Activated T-cell treated with anti-CD3 and anti-CD28 coated beads, Interleukin-2, amount 50 U/mL, for 72 hours (primary cell): ENCODE measurements around the gene CCN5. TPM values are rescaled to one million over a fixed set of nuclear protein-coding genes. Genes with fewer than 3 reads are reported as not detected.

Experiments used
- ATAC-seq, 2 donors: fragments of 150-1000 bp; cut with Tn5 transposase; replicated peaks in 1 of 2; 2 replicates each; pipeline ENCODE4 v1.10.0; 2021; ENCODE audit warnings: moderate library complexity in 2 of 2, mild to moderate bottlenecking in 1 of 2
- DNase-seq, 2 donors: peaks; one replicate each; pipeline ENCODE4 v3.0.0; 2021 to 2022; ENCODE audit warnings: mixed read lengths in 1 of 2
- H3K27ac Mint-ChIP-seq: one replicate; pipeline ENCODE4 v1.8.0; 2022; ENCODE audit warnings: mild to moderate bottlenecking, moderate library complexity, mixed read lengths
- H3K27me3 Mint-ChIP-seq: one replicate; pipeline ENCODE4 v1.8.0; 2022; ENCODE audit warnings: low read depth, mixed read lengths
- H3K36me3 Mint-ChIP-seq, 2 donors: one replicate each; pipeline ENCODE4 v1.8.0; 2022; ENCODE audit warnings: mixed read lengths in 2 of 2, mild to moderate bottlenecking in 1 of 2; ENCODE audit not compliant: insufficient read depth in 2 of 2
- H3K4me1 Mint-ChIP-seq: one replicate; pipeline ENCODE4 v1.8.0; 2022; ENCODE audit warnings: low read depth, mixed read lengths
- H3K4me3 Mint-ChIP-seq, 2 donors: one replicate each; pipeline ENCODE4 v1.8.0; 2022; ENCODE audit warnings: mild to moderate bottlenecking in 2 of 2, mixed read lengths in 2 of 2, moderate library complexity in 2 of 2
- H3K9me3 Mint-ChIP-seq, 2 donors: one replicate each; pipeline ENCODE4 v1.8.0; 2022; ENCODE audit warnings: mixed read lengths in 2 of 2
- total RNA-seq, 2 donors: library from RNA; stranded (reverse); gene quantifications; one replicate each; pipeline ENCODE4 v1.2.3, GENCODE V29; 2022

CCN5 gene
- total RNA-seq, 2 donors from 2014 or later: not detected

- no peak overlapping the region for H3K4me3 Mint-ChIP-seq
- H3K27me3 Mint-ChIP-seq: no peaks in the 10 kb centered on the region
- no peaks in the 10 kb centered on the region for H3K36me3 Mint-ChIP-seq
These were observed 968 bp upstream of the CCN5 start for GRCh38 chr20:44714102-44714700.

GRCh38 chr20:44715499-44716308 is 535 bp downstream of the CCN5 start:
- Mint-ChIP-seq H3K4me3 (no peak overlapping the region), H3K36me3 (no peaks in the 10 kb centered on the region), H3K27ac (no peak overlapping the region), H3K27me3 (no peaks in the 10 kb centered on the region), H3K4me1 (no peaks in the 10 kb centered on the region), H3K9me3 (no peaks in the 10 kb centered on the region)
- DNase-seq: no peak
- ATAC-seq: no peak

More at GRCh38 chr20:44714102-44714700, 968 bp upstream of the CCN5 start:
- Mint-ChIP-seq H3K4me1 (no peaks in the 10 kb centered on the region), H3K27ac (no peak overlapping the region), H3K9me3 (no peaks in the 10 kb centered on the region)
- DNase-seq: no peak
- no peak for ATAC-seq

GRCh38 chr20:44716309-44717106 is 1.3 kb downstream of the CCN5 start:
- H3K27ac Mint-ChIP-seq: no peak overlapping the region
- H3K4me1 Mint-ChIP-seq: no peaks in the 10 kb centered on the region
- H3K27me3 Mint-ChIP-seq: no peaks in the 10 kb centered on the region
- no peaks in the 10 kb centered on the region for H3K9me3 Mint-ChIP-seq
- no peaks in the 10 kb centered on the region for H3K36me3 Mint-ChIP-seq
- no peak for ATAC-seq
- DNase-seq: no peak
- H3K4me3 Mint-ChIP-seq: no peak overlapping the region

GRCh38 chr20:44717986-44718385 is 2.8 kb downstream of the CCN5 start:
- Mint-ChIP-seq H3K36me3 (no peaks in the 10 kb centered on the region), H3K4me3 (no peak overlapping the region), H3K9me3 (no peaks in the 10 kb centered on the region), H3K27ac (no peak overlapping the region), H3K4me1 (peaks cover 3% of the 10 kb centered on the region), H3K27me3 (no peaks in the 10 kb centered on the region)
- ATAC-seq (no peak), DNase-seq (no peak)

- Mint-ChIP-seq H3K9me3 (no peaks in the 10 kb centered on the region), H3K4me1 (peaks cover 4% of the 10 kb centered on the region), H3K4me3 (no peak overlapping the region), H3K27ac (no peak overlapping the region), H3K27me3 (no peaks in the 10 kb centered on the region), H3K36me3 (no peaks in the 10 kb centered on the region)
- DNase-seq (no peak), ATAC-seq (no peak)
These were observed 4.7 kb downstream of the CCN5 start for GRCh38 chr20:44719841-44720240.

- Mint-ChIP-seq H3K27me3 (no peaks in the 10 kb centered on the region), H3K36me3 (no peaks in the 10 kb centered on the region), H3K4me1 (peaks cover 4% of the 10 kb centered on the region), H3K27ac (no peak overlapping the region), H3K4me3 (no peak overlapping the region), H3K9me3 (no peaks in the 10 kb centered on the region)
- ATAC-seq (no peak), DNase-seq (no peak)
These were observed 5.4 kb downstream of the CCN5 start for GRCh38 chr20:44720621-44720996.

GRCh38 chr20:44720997-44721784 is 6.0 kb downstream of the CCN5 start:
- no peak overlapping the region for H3K4me3 Mint-ChIP-seq
- H3K4me1 Mint-ChIP-seq: peaks cover 4% of the 10 kb centered on the region
- H3K9me3 Mint-ChIP-seq: no peaks in the 10 kb centered on the region
- H3K27ac Mint-ChIP-seq: no peak overlapping the region
- ATAC-seq: no peak
- no peak for DNase-seq
- no peaks in the 10 kb centered on the region for H3K27me3 Mint-ChIP-seq
- H3K36me3 Mint-ChIP-seq: no peaks in the 10 kb centered on the region

GRCh38 chr20:44721785-44722054 is 6.6 kb downstream of the CCN5 start:
- Mint-ChIP-seq H3K27me3 (no peaks in the 10 kb centered on the region), H3K27ac (no peak overlapping the region), H3K4me3 (no peak overlapping the region), H3K4me1 (peaks cover 4% of the 10 kb centered on the region), H3K9me3 (no peaks in the 10 kb centered on the region), H3K36me3 (no peaks in the 10 kb centered on the region)
- ATAC-seq (no peak), DNase-seq (no peak)

GRCh38 chr20:44722990-44723389 is 7.8 kb downstream of the CCN5 start:
- H3K4me1 Mint-ChIP-seq: peaks cover 4% of the 10 kb centered on the region

GRCh38 chr20:44723391-44723790 is 8.2 kb downstream of the CCN5 start:
- Mint-ChIP-seq H3K4me3 (no peak overlapping the region), H3K9me3 (no peaks in the 10 kb centered on the region), H3K27ac (no peak overlapping the region), H3K27me3 (no peaks in the 10 kb centered on the region), H3K4me1 (peaks cover 4% of the 10 kb centered on the region), H3K36me3 (no peaks in the 10 kb centered on the region)
- DNase-seq: no peak
- ATAC-seq: no peak

More at GRCh38 chr20:44722990-44723389, 7.8 kb downstream of the CCN5 start:
- H3K4me3 Mint-ChIP-seq: no peak overlapping the region
- ATAC-seq: no peak
- no peaks in the 10 kb centered on the region for H3K27me3 Mint-ChIP-seq
- DNase-seq: no peak
- no peaks in the 10 kb centered on the region for H3K9me3 Mint-ChIP-seq
- no peaks in the 10 kb centered on the region for H3K36me3 Mint-ChIP-seq
- H3K27ac Mint-ChIP-seq: no peak overlapping the region

- Mint-ChIP-seq H3K4me1 (peaks cover 4% of the 10 kb centered on the region), H3K27me3 (no peaks in the 10 kb centered on the region), H3K36me3 (no peaks in the 10 kb centered on the region), H3K9me3 (no peaks in the 10 kb centered on the region), H3K27ac (no peak overlapping the region), H3K4me3 (no peak overlapping the region)
- ATAC-seq: no peak
- no peak for DNase-seq
These were observed 8.7 kb downstream of the CCN5 start for GRCh38 chr20:44723798-44724362.

- no peak for ATAC-seq
These were observed 9.4 kb downstream of the CCN5 start for GRCh38 chr20:44724423-44725091.

More at GRCh38 chr20:44724423-44725091, 9.4 kb downstream of the CCN5 start:
- no peaks in the 10 kb centered on the region for H3K36me3 Mint-ChIP-seq
- DNase-seq: no peak
- H3K27ac Mint-ChIP-seq: no peak overlapping the region
- H3K4me1 Mint-ChIP-seq: peaks cover 5% of the 10 kb centered on the region
- H3K27me3 Mint-ChIP-seq: no peaks in the 10 kb centered on the region
- no peaks in the 10 kb centered on the region for H3K9me3 Mint-ChIP-seq
- H3K4me3 Mint-ChIP-seq: no peak overlapping the region
